DMS79 (cell line): Measurements from ENCODE around the gene PPP2R5C.
A peak's percentile ranks its signal among the peaks of the same experiment; 100 is the strongest.

ENCODE experiments used
- DNase-seq: peaks from one replicate; lab custom pipeline; 2025; lab: John Stamatoyannopoulos, UW

PPP2R5C gene

DNA sequence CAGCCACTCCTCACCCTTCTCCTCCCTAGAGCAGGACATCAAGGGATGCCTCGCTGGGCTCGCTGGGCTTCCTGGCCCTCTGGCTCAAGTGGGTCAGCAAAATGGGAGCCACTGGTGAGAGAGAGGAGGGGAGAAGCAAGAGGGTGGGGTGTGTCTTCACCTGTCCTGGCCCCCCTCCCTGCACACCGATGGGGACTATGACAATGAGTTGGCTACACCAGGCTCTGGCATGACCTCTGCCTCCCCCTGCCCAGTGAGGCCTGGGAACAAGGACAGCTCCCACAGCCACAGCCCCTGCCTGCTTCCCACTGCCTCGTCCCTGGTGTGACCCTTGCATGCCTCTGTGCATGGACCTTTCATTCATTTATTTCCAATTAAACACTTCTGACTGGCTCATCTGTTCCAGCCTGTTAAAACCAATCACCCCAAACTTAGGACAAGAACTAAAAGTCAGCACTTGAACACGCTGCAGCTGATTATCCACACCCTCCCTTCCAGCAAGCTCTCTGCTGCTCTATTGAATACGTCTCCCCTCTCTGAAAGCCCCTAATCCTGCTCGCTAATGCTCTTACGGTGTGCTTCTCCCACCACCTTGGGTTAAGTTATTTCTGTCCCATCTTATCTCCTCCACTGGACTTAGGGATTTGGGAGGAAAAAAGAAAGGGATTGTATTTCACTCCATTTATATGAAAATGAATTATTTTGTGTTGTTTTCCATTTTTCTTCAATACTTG is 5.8 kb upstream of the PPP2R5C start:
- DNase-seq: no peak

DNA sequence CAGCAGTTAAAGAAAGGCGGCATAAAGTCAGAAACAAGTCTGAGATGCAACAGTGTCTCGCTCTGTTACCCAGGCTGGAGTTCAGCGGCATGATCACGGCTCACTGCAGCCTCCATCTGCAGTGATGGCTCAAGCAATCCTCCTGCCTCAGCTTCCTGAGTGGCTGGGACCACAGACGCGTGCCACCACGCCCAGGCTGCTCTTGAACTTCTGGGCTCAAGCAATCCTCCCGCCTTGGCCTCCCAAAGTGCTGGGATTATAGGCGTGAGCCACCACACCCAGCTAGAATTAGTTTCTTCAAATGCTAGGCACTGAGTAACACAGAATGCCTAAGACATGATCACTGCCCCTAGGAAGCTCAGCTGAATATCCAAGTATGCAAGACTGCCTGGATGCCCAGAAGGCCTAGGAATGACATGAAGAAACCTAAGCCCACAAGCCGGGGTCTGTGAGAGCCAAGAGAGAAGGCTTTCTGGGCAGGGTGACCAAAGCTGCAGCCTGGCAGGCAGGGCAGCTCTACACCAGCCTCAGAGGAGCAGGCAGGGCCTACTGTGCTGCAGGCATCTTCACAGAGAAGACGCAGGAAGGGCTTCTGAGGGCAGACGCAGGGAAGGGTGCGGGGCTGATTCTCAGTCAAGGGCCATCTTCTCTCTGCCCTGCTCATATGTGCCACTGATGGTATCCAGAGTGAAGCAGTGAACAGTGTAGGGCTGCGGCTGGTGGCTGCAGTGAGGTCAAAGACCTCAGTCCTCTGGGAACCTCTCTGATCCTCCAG is 4.3 kb upstream of the PPP2R5C start:
- no peak for DNase-seq

- no peak for DNase-seq
Measured at GRCh38 chr14:101757839-101758211, 3.7 kb upstream of the PPP2R5C start.

DNA sequence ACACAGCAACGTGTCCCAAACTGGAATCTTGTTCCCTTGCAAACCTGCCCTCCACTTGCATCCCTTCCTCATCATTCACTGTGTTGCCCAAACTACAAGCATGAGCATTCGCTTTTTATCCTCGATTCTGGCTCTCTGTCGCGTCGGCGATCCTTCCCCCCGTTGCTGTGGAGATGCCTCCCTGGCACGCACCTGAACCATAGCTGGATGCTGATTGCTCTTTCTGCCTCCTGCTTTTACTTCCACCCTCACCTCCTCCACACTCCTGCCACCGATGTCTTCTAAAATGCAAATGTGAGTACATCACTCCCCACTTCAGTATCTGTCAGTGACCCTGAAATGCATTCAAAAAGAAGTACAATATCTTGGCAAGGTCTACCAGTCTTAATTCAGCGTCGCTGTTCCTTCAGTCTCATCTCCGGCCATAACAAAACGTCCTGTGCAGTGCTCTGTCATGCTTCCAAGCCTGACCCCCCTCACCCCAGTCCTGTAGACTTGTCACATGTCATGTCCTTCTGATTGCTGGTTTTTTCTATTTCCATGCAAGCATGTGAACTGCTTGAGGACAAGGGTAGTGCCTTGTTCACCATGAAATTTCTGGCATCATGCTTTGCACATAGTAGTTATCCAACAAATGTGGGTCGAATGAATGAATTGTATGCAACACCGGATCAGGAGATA is 2.5 kb upstream of the PPP2R5C start:
- no peak for DNase-seq

GRCh38 chr14:101760138-101761011 is 1.1 kb upstream of the PPP2R5C start:
- peak; percentile 94 for DNase-seq

DNA sequence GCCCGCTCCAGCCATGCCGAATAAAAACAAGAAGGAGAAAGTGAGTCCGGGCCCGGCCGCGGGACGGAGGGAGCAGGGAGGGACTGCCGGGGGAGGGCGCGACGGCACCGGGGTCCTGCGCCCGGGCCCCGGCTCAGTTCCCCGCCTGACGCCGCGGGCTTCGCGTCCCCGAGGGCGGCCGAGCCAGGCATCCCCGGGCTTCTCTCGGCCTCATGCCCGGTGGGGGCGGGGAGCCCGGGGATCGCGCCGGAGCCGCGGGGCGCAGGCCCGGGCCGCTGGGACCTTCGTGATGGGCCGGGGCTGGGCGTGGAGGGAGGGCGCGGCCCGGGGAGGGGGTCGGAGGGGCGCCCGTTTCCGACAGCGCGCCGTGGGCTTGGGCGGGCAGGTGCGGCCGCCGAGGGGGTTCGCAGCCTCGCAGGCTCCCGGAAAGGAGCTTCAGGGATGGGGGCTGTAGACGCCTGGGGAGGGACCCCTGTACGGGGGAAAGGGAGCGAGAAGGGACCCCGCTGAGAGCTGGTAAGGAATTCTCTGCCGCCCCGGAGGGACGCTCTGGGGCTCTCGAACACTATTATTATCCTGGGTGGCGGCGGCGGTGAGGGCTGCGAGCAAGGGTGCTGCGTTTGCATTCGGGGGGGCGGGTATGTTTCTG is 496 bp downstream of the PPP2R5C start:
- DNase-seq: no peak

- no peak for DNase-seq
Measured at GRCh38 chr14:101762530-101763101, 1.1 kb downstream of the PPP2R5C start.

- no peak for DNase-seq
Measured at GRCh38 chr14:101763941-101764709, 2.6 kb downstream of the PPP2R5C start.

DNA sequence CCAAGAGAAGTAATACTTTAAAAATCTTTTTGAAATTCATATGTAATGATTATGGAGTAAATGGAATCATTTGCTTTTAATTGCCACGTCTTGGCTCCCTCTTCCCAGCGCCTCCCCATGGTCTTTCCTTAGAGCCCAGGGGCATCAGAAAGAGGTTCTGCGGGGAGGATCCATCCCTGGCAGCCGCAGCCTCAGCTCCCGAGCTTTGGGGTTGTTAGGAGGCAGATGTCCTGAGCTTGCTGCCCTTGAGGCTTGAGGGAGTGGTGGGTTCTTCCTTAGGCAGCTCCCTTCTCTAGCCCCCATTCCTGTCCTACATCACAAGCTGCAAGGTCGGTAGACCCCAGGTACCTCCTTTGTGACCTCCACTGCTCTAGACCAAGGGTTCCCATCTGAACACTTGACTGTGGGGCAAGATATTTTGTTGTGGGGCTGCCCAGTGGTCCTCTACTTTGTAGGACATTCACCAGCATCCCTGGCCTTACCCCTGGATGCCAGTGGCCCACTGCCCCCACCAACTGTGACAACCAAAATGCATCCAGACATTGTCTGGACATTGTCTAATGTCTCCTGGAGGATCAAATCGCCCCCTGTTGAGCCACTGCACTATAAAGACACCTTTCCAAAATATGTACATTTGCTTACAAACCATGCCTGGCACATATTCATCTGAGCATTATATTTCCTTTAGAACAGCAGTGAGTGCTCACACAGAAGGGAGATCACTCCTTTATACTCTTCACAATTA is 6.3 kb downstream of the PPP2R5C start:
- no peak for DNase-seq

- DNase-seq: no peak
Measured at GRCh38 chr14:101770183-101770582, 8.7 kb downstream of the PPP2R5C start.

- DNase-seq: no peak
Measured at GRCh38 chr14:101772770-101773169, 11.3 kb downstream of the PPP2R5C start.

DNA sequence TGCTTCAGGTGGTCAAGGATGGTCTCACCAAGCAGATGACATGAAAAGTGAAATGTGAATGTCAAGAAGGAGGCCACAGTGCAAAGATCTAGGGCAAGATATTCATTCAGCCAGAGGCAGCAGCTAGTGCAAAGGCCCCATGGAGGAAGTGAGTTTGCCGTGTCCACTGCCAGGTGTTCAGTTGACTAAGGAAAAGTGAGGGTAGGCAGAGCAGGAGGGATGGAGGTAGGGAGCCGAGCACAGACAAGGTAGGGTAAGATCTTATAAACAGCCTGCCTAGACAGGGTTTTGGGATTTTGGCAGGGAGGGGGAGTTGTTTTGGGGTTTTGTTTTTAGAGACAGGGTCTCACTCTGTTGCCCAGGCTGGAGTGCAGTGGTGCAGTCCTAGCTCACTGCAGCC is 11.9 kb downstream of the PPP2R5C start:
- DNase-seq: no peak

DNA sequence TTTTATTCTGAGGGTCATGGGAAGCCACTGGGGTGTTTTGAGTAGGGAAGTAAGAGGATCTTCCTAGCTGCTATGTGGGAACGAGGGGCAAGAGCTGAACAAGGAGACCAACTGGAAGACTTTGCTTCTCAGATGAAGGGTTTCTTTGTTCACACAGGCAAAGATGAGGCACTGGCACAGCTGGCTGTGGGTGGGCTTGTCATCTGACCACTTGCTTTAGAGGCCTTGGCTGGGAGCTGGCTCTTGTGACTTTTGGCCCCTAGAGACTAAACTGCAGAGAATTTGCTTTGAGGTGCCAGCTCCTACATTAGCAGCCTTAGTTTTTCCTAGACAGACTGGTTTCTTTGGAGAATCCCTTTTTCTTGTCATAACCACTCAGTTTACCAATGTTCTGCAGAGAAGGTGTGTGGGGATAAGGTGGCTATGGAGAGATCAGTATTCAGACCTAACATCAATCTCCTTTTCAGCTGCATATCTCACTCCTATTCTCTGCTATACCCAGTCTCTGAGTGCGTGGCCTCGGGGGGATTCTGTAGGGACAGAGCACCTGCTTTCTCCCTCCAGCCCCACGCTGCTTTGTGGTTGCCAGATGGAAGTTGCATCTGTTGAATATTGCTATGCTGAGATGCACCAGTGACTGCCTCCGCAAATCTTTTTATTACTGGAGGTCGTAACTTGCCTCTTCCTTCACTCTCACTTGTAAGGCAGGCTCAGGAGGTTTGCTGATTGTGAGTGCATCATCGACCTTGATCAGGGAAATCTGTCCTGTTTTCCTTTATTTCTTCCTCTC is 12.7 kb downstream of the PPP2R5C start:
- DNase-seq: no peak

DNA sequence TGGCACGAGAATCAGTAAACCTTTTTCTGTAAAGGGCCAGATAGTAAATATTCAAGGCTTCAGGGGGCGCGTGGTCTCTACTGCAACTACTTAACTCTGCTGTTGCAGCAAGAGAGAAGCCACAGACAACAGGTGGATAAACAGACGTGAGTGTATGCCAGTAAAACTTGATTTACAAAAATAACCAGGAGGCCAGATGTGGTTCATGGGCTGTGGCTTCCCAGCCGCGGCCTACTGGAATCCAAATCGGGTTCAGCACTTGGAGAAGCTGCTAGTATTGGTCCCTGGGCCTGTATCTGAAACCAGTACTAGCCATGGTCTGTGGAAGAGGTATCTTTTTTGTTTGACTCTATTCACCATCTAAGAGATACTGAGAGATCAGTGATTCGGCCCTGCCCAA is 13.3 kb downstream of the PPP2R5C start:
- DNase-seq: no peak

DNA sequence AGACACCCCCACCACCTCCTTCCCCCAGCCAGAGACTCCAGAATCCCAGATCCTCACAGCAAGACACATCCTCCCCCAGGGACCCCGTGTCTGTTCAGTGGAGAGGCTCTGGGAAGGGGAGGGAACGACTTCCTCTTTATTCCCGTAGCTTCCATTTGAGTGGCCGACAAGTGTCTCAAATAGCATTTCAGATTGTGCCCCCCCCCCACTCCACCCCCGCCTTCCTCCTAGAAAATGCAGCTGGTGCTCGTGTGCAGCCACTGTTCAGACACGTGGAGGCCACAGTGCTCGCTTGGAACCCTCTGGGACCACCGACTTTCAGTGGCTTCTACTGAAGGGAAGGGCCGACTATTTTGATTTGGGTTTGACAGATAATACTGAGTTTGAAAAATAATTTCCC is 14.3 kb downstream of the PPP2R5C start:
- DNase-seq: no peak

- DNase-seq: no peak
Measured at GRCh38 chr14:101776344-101776743, 14.8 kb downstream of the PPP2R5C start.

DNA sequence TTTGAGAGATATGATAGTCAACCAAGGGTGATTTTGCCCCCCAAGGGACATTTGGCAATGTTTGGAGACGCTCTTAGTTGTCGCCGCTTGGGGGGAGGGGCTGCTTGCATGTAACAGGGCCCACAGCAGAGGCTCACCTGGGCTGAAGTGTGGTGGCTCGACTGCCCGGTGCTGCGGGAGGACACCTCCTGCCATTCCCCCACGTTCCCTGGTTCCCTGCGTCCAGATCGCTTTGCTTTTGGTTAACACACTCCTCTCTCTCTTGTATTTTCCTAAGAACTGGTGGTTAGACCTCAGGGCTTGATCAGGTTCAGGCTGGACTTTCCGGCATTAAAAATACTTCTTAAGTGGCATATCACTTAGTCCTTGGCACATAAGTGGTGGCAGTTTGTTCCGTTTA is 18.9 kb downstream of the PPP2R5C start:
- no peak for DNase-seq

- DNase-seq: no peak
Measured at GRCh38 chr14:101780887-101781239, 19.4 kb downstream of the PPP2R5C start.
